ENCODE measurements around the gene ZCWPW2.

The ZCWPW2 gene

DNA sequence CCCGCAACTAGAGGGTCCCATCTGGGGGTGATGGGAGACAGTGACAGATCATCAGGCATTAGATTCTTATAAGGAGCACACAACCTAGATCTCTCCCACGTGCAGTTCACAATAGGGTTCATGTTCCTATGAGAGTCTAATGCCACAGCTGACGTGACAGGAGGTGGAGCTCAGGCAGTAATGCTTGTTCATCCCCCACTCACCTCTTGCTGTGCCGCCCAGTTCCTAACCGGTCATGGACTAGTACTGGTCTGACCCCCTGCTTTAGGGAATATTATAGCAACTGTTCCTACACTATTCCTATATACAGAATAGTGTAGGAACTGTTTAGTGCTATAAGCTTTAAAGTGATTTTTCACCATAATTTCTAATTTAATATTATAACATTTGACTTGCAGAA is 128.2 kb downstream of the ZCWPW2 start:
- Mint-ChIP-seq H3K4me1 (ENCODE audit: low read depth) (no peaks in the 10 kb centered on the region), H3K36me3 (ENCODE audit: low read depth) (no peaks in the 10 kb centered on the region), H3K9me3 (no peaks in the 10 kb centered on the region), H3K4me3 (no peak overlapping the region), H3K27ac (no peak overlapping the region), H3K27me3 (ENCODE audit: low read depth) (no peaks in the 10 kb centered on the region)

DNA sequence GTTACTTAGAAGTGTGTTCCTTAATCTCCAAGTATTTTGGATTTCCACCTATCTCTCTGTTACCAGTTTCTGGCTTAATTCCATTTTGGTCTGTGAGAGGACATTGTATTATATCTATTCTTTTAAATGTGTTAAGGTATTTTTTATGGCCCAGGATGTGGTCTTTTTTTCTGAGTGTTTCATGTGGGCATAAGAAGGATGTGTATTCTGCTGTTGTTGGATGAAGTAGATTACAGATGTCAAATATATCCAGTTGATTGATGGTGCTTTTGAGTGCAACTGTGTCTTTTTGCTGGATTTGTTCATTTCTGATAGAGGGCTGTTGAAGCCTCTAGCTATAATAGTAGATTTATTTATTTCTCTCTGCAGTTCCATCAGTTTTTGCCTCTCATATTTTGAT is 136.6 kb downstream of the ZCWPW2 start:
- Mint-ChIP-seq H3K27ac (no peak overlapping the region), H3K9me3 (peaks cover 14% of the 10 kb centered on the region), H3K4me1 (ENCODE audit: low read depth) (no peaks in the 10 kb centered on the region), H3K27me3 (ENCODE audit: low read depth) (no peaks in the 10 kb centered on the region), H3K4me3 (no peak overlapping the region), H3K36me3 (ENCODE audit: low read depth) (no peaks in the 10 kb centered on the region)

- no peaks in the 10 kb centered on the region for H3K9me3 Mint-ChIP-seq
Measured at GRCh38 chr3:28495301-28495700, 146.8 kb downstream of the ZCWPW2 start.

DNA sequence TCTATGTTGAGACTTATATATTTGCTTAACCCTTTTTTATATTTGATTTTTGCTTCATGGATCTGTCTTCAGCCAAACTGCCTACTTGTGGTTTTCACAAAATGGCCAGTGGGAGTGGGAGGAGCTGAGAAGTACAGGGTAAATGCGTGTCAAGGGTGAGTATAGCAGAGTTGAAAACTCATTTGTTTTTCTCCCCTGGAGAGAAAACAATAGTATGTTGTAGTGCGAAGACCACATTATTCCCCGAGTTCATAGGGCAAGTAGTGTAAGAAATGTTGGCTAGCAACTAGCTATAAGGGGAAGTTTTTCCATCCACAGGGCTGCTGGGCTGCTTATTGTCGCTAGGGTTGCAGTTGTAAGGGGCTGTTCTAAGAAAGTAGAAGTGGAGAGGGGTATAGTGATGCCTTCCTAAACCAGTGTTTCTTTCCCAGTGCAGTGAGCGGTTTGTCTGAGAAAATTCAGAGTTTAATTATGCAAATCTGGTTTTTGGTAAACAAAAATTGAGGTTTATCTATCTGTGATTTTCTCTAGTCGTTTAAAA is 153.9 kb downstream of the ZCWPW2 start:
- Mint-ChIP-seq H3K4me3 (no peak overlapping the region), H3K36me3 (ENCODE audit: low read depth) (no peaks in the 10 kb centered on the region), H3K4me1 (ENCODE audit: low read depth) (no peaks in the 10 kb centered on the region), H3K27me3 (ENCODE audit: low read depth) (no peaks in the 10 kb centered on the region), H3K27ac (no peak overlapping the region), H3K9me3 (no peaks in the 10 kb centered on the region)

More at GRCh38 chr3:28495301-28495700, 146.8 kb downstream of the ZCWPW2 start:
- no peak overlapping the region for H3K4me3 Mint-ChIP-seq
- no peaks in the 10 kb centered on the region for H3K36me3 Mint-ChIP-seq (ENCODE audit: low read depth)
- H3K4me1 Mint-ChIP-seq (ENCODE audit: low read depth) = no peaks in the 10 kb centered on the region
- H3K27ac Mint-ChIP-seq = no peak overlapping the region
- no peaks in the 10 kb centered on the region for H3K27me3 Mint-ChIP-seq (ENCODE audit: low read depth)

DNA sequence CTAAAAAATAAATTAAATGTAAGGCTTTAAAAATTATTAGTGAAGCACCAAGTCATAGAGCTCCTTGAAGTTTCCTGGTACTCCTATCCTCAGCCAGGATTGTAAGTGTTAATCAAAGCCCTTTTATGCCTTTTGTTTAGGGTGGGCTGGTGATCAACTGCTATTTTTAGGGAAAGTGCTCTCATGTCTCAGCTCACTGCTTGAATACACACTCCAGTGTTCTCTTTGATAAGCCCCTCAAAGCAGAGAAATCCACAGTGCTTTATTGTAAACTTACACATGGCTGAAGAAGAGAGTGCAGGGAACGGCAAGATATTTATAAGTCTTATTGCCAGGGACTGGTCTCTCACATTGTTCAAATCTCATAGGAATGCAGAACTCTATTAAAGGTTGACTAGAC is 156.5 kb downstream of the ZCWPW2 start:
- Mint-ChIP-seq H3K36me3 (ENCODE audit: low read depth) (no peaks in the 10 kb centered on the region), H3K27ac (no peak overlapping the region), H3K4me1 (ENCODE audit: low read depth) (no peaks in the 10 kb centered on the region), H3K4me3 (no peak overlapping the region), H3K27me3 (ENCODE audit: low read depth) (no peaks in the 10 kb centered on the region), H3K9me3 (no peaks in the 10 kb centered on the region)

GRCh38 chr3:28521663-28522062 is 173.1 kb downstream of the ZCWPW2 start:
- no peak overlapping the region for H3K27ac Mint-ChIP-seq
- no peaks in the 10 kb centered on the region for H3K4me1 Mint-ChIP-seq (ENCODE audit: low read depth)
- no peaks in the 10 kb centered on the region for H3K36me3 Mint-ChIP-seq (ENCODE audit: low read depth)
- H3K9me3 Mint-ChIP-seq = no peaks in the 10 kb centered on the region
- no peaks in the 10 kb centered on the region for H3K27me3 Mint-ChIP-seq (ENCODE audit: low read depth)
- H3K4me3 Mint-ChIP-seq = no peak overlapping the region

- Mint-ChIP-seq H3K4me3 (no peak overlapping the region), H3K27me3 (ENCODE audit: low read depth) (no peaks in the 10 kb centered on the region), H3K4me1 (ENCODE audit: low read depth) (no peaks in the 10 kb centered on the region), H3K9me3 (peaks cover 16% of the 10 kb centered on the region), H3K36me3 (ENCODE audit: low read depth) (no peaks in the 10 kb centered on the region), H3K27ac (no peak overlapping the region)
Measured at GRCh38 chr3:28542351-28542750, 193.8 kb downstream of the ZCWPW2 start.

- Mint-ChIP-seq H3K27ac (no peak overlapping the region), H3K36me3 (ENCODE audit: low read depth) (no peaks in the 10 kb centered on the region), H3K4me3 (no peak overlapping the region), H3K4me1 (ENCODE audit: low read depth) (no peaks in the 10 kb centered on the region), H3K9me3 (peaks cover 16% of the 10 kb centered on the region), H3K27me3 (ENCODE audit: low read depth) (no peaks in the 10 kb centered on the region)
Measured at GRCh38 chr3:28544236-28544635, 195.7 kb downstream of the ZCWPW2 start.

GRCh38 chr3:28544831-28545230 is 196.3 kb downstream of the ZCWPW2 start:
- Mint-ChIP-seq H3K4me1 (ENCODE audit: low read depth) (no peaks in the 10 kb centered on the region), H3K27me3 (ENCODE audit: low read depth) (no peaks in the 10 kb centered on the region), H3K4me3 (no peak overlapping the region), H3K36me3 (ENCODE audit: low read depth) (no peaks in the 10 kb centered on the region), H3K9me3 (peaks cover 16% of the 10 kb centered on the region), H3K27ac (no peak overlapping the region)

GRCh38 chr3:28547677-28548076 is 199.2 kb downstream of the ZCWPW2 start:
- no peaks in the 10 kb centered on the region for H3K4me1 Mint-ChIP-seq (ENCODE audit: low read depth)
- no peaks in the 10 kb centered on the region for H3K27me3 Mint-ChIP-seq (ENCODE audit: low read depth)
- H3K9me3 Mint-ChIP-seq = peaks cover 5% of the 10 kb centered on the region
- no peak overlapping the region for H3K4me3 Mint-ChIP-seq
- no peaks in the 10 kb centered on the region for H3K36me3 Mint-ChIP-seq (ENCODE audit: low read depth)
- H3K27ac Mint-ChIP-seq = no peak overlapping the region

DNA sequence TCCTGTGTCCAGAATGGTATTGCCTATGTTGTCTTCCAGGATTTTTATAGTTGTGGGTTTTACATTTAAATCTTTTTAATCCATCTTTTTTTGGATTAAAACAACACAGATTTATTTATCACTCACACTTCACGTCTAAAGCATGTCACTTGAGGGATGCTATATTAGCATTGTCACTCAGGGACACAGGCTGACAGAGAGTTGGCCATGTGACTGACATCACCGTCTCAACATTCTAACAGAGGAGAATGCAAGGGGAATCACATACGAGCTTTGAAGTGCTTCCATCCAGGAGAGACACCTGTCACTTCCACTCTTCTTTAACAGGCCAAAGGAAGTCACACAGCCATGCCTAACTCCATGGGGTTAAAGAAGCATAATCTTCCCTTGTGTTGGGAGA is 204.7 kb downstream of the ZCWPW2 start:
- Mint-ChIP-seq H3K27me3 (ENCODE audit: low read depth) (no peaks in the 10 kb centered on the region), H3K4me3 (no peak overlapping the region), H3K4me1 (ENCODE audit: low read depth) (no peaks in the 10 kb centered on the region), H3K36me3 (ENCODE audit: low read depth) (no peaks in the 10 kb centered on the region), H3K27ac (no peak overlapping the region), H3K9me3 (no peaks in the 10 kb centered on the region)

DNA sequence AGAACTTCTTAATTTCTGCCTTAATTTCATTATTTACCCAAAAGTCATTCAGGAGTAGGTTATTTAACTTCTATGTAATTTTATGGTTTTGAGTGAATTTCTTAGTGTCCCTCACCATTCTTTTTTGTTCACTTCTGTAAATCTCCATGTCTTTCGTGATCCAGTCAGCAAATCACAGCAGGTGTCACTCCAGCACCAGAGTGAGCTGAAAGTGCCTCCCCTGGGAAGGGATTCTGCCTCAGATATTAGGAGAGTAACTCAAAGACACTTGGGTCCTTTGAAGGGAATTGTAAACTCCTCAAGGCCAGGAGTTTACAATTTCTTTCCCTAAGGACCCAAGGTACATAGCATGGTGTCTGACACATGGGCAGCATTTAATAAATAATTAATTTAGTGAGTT is 207.7 kb downstream of the ZCWPW2 start:
- Mint-ChIP-seq H3K36me3 (ENCODE audit: low read depth) (no peaks in the 10 kb centered on the region), H3K4me3 (no peak overlapping the region), H3K27ac (no peak overlapping the region), H3K9me3 (no peaks in the 10 kb centered on the region), H3K27me3 (ENCODE audit: low read depth) (no peaks in the 10 kb centered on the region), H3K4me1 (ENCODE audit: low read depth) (no peaks in the 10 kb centered on the region)

- H3K4me3 Mint-ChIP-seq = no peak overlapping the region
- no peak overlapping the region for H3K27ac Mint-ChIP-seq
- no peaks in the 10 kb centered on the region for H3K9me3 Mint-ChIP-seq
- H3K36me3 Mint-ChIP-seq (ENCODE audit: low read depth) = no peaks in the 10 kb centered on the region
- H3K27me3 Mint-ChIP-seq (ENCODE audit: low read depth) = no peaks in the 10 kb centered on the region
- H3K4me1 Mint-ChIP-seq (ENCODE audit: low read depth) = no peaks in the 10 kb centered on the region
Measured at GRCh38 chr3:28564211-28564610, 215.7 kb downstream of the ZCWPW2 start.

DNA sequence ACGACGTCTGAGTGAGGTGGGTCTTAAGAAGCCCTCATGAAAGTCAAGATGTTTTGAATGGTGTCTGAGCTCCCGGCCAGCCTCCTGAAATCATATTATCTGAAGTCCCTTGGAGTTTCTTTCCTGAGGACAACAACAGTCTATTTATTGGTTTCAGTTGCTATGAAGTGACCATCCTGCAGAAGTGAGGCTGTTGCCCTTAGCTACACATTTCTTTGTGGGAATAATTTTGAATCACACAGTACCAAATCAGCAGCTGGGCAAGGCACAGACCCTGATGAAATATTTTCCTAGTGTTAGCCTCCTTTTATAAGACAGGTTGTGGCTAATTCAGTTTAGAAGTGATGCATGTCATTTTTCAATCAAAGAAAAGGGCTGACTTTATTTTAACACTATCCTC is 220.8 kb downstream of the ZCWPW2 start:
- H3K4me1 Mint-ChIP-seq (ENCODE audit: low read depth) = no peaks in the 10 kb centered on the region
- H3K36me3 Mint-ChIP-seq (ENCODE audit: low read depth) = no peaks in the 10 kb centered on the region
- H3K4me3 Mint-ChIP-seq = no peak overlapping the region
- H3K27me3 Mint-ChIP-seq (ENCODE audit: low read depth) = peaks cover 14% of the 10 kb centered on the region
- no peak overlapping the region for H3K27ac Mint-ChIP-seq
- no peaks in the 10 kb centered on the region for H3K9me3 Mint-ChIP-seq

DNA sequence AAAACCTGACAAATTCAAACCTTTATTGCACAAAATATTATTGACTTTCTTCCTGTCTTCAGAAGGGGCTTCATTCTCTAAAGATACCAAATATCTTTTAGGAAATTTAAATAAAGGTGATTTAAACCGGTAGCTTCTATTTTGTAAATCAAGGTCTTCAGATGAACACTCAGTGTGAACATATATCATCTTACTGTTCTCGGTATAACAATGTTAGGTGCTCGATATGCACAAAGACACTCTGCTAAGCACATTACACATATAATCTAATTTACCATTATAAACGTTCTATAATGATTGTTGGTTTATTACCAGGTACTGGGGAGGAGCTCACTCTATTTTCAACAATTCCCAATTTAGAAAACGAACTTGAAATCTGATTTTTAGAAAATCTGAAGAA is 225.5 kb downstream of the ZCWPW2 start:
- H3K4me1 Mint-ChIP-seq (ENCODE audit: low read depth) = no peaks in the 10 kb centered on the region
- peaks cover 56% of the 10 kb centered on the region for H3K27me3 Mint-ChIP-seq (ENCODE audit: low read depth)
- no peak overlapping the region for H3K27ac Mint-ChIP-seq
- H3K9me3 Mint-ChIP-seq = no peaks in the 10 kb centered on the region
- H3K36me3 Mint-ChIP-seq (ENCODE audit: low read depth) = no peaks in the 10 kb centered on the region
- H3K4me3 Mint-ChIP-seq = no peak overlapping the region

- Mint-ChIP-seq H3K36me3 (ENCODE audit: low read depth) (no peaks in the 10 kb centered on the region), H3K4me3 (no peak overlapping the region), H3K4me1 (ENCODE audit: low read depth) (no peaks in the 10 kb centered on the region), H3K9me3 (no peaks in the 10 kb centered on the region), H3K27me3 (ENCODE audit: low read depth) (peaks cover 61% of the 10 kb centered on the region), H3K27ac (no peak overlapping the region)
Measured at GRCh38 chr3:28575100-28575745, 226.7 kb downstream of the ZCWPW2 start.

All from T-helper 1 cell treated with Interleukin-12 subunit alpha and Interleukin-12 subunit beta and Interleukin-4 antibody, amounts not matched to agents 30 μg/mL and 1 μg/mL, for 36 hours (primary cell).